Kidney glomerular epithelial cell (primary cell): ENCODE results near the gene C16orf54.
"Not testable (repeated sequence)": the region's sequence is repeated elsewhere in the genome, so short reads cannot be mapped to it uniquely, and the experiment has no call there.

ENCODE experiments used
- DNase-seq: peaks from one replicate; lab custom pipeline; 2025; lab: John Stamatoyannopoulos, UW

Gene C16orf54

DNA sequence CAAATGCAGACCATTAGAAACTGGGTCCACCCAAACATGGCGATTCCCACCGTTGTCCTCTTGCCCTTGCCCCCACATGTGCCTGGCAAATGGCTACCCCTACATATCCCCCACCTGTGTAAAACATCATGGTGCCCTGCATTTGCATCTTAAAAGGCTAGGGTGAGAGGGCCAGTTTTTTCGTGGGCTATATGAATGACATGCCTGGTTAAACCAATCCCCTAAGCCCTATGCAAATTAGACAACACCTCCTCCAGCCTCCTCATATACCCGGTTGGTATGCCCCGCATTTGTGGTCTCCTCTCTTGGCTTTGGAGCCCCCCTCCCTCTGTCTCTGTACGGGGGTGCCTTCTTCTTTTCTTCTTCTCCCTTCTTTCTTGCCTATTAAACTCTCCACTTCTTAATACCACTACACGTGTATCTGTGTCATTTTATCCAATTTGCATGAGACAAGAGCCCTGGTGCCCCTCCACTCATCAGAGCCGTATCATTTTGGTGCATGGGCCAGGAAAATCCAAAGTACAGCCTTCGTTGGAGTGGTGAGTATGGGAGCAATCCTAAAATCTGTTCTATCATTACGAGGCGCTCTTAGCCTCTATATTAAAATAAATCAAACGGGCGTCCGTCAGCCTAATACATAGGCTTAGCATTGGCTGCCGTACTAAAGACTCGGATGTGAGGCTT, 36.7 kb downstream of the C16orf54 start:
- no peak for DNase-seq

DNA sequence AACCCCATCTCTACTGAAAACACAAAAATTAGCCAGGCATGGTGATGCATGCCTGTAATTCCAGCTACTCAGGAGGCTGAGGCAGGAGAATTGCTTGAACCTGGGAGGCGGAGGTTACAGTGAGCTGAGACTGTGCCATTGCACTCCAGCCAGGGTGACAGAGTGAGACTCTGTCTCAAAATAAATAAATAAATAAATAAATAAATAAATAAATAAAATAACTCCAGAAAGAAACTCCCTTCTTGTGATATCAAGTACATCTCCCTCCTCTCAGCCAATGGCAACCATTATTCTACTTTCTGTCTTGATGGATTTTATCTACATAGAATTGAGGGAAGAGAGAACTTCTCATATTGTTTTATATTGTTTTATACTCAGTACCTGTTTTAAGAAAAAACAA, 38.6 kb downstream of the C16orf54 start:
- DNase-seq = peak; percentile 66

DNA sequence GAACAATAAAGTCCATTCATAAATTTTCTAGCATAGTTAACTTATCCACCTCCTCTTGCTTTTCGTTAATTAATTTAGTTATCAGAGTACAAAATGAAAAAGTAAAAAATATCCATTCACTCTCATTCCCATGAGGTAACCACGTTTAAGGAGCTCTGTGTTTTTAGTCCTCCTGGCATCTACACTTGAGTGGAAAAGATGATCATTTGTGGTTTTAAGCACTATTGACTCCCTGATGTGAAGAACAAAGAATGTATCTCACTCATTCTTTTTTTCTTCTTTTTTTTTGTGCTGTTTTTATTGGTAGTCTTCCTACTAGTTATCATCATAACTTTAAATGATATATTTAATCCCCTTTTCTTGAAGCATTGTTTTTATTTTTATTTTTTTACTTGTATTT, 40.8 kb downstream of the C16orf54 start:
- DNase-seq = peak; percentile 84

DNA sequence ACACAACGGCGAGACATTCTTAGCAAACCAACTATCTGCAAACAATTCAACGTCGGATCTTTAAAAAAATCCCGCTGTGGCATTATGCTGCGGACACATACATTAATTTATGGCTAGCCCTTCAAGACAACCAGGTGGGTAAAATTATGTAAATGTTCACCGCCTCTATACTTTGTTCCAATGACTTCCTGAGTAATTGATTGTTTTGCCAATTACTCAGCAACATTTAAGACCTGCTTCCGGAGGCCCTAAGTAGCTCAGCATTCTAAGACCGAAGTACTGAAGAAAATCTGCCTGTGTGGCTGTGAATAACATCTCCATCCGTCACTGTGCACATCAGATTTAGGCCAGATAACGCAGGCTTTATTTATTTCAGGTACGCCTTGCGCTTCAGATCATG, 43.5 kb downstream of the C16orf54 start:
- no peak for DNase-seq

DNA sequence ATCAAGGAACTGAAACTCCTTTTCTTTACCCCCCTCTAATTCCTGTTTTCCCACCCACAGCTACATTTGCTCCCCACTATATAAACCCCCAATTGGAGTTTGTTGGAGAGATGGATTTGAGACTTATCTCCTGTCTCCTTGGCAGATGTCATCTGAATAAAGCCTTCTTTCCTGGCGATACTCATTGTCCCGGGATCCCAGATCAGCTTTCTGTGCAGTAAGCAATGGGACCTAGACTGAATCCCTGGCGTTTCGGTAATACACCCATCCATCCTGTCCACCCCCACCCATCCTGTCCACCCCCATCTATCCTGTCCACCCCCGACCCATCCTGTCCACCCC, 44.6 kb downstream of the C16orf54 start:
- no peak for DNase-seq

DNA sequence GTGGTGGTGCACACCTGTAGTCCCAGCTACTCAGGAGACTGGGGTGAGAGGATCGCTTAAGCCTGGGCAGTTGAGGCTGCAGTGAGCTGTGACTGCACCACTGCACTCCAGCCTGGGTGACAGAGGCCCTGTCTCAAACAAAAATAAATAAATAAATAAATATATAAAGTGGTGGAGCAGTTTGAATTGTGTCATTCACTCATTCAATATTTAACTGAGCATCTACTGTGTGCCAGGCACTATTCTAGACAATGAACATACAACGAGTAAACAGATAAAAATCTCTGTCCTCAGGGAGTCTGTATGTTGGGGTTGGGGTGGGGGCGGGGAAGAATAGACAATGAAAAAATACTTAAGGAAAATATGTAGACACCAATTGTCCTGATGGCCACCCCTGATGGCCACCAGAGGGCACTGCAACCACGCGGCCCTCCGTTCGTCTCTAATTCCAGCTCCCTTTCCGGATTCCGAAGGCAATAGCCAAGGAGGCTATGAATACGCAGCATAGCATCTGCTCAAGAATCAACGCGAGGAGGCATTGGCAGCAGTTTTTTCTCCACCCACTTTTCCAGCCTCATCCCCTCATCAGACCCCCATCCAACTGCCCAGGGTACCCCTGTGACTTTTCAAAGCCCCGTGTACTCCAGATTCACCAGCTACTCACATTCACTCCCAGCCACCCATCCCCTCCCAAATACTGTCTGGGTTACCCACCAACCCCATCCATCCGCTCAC, 45.4 kb downstream of the C16orf54 start:
- peak; percentile 80 for DNase-seq

DNA sequence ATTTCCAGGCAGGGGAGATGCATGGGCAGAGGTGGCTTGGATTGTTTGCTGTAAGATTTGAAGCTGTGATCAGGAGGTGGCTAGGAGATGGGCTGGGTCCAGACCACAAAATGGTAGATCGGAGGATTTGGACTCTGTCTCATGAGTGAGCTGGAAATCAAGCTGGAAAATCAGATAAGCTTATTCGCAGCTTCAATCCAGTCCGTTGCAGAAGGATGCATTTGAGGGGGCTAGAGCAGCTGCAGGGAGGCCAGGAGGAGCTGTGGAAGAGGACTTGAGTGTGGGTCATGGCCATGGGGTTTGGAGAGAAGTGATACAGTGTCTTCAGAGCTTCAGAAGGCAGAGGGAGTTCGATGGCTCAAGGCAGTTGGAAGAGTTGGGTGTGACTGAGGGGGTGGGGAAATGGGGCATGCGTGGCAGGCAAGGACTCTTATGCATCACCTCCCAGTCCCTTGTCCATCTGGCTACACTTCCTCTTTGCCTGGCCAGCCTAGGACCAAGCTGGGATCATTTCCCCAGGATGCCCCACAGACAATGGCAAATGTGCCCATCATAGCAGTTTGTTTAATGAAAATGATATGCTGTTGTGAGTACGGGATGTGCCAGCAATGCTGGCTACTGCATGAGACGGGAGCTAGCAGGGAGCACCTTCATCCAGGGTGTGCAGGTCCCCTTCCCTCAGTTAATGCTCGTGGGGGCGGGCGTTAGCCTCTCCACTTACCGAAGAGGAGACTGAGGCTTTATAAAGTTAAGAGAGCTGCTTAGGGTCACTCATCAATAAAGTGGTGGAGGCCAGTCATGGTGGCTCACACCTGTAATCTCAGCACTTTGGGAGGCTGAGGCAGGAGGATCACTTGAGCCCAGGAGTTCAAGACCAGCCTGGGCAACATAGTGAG, 46.2 kb downstream of the C16orf54 start:
- DNase-seq = no peak

DNA sequence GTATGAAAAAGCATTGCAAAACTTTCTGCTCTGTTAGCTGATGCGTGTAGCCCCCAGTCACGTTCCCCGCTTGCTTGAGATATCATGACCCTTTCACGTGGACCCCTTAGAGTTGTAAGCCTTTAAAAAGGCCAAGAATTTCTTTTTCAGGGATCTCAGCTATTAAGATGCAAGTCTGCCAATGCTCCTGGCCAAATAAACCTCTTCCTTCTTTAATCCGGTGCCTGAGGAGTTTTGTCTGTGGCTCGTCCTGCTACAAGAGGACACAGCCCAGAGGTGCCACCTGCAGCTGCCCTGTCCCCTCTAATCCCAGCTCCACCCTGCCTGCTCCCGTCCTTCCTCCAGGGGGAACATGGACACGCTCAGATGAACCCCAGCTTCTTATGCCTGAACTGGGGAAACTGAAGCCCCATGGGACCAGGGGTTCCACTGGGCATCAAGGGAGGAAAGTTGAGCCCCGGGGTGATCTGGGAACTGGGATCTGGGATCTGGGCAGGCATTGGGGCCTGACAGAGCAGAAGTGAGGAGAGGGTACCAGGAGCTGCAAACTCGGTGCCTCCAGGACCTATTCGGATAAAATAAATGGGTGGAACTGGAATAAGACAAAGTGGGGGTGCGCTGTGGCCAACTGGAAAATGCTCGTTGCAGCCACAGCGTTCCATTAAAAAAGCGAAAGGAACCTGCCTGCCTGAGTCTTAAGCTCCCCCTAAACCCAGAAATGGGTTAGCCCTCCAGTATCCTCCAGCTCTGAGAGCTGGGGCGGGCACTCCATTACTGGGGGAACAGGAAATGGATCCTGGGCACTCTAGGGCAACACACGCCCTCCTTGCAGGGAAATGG, 47.1 kb downstream of the C16orf54 start:
- no peak for DNase-seq

DNA sequence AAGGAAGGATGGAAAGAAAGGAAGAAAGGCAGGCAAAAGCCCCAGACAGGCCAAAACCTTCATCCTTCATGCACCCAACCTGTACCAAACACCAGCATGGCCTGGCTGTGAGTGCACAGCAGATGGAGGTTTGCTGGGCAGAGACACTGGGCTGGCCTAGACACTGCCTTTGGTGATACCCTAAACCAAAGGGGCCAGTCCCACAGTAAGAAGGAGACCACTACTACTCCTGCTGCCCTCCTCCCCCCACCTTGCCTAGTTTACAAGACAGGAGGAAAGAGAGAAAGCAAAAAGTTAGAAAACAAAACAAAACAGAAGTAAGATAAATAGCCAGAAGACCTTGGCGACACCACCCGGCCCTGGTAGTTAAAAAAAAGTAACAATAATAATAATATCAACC, 47.7 kb downstream of the C16orf54 start:
- no peak for DNase-seq

DNA sequence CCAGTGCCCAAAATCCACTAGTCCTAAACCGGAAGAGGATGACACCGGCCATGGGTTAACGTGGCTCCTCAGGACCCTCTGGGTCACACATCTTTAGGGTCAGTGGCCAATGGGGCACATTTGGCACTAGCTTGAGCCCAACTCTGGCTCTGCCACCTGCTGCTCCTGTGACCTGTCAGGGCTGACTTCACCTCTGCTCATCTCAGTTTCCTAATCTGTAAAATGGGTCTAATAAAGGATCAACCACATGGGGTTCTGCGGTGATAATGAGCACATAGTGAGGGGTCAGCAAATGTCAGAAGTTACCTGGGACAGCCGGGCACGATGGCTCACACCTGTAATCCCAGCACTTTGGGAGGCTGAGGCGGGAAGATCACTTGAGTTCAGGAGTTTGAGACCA, 48.4 kb downstream of the C16orf54 start:
- DNase-seq = no peak

DNA sequence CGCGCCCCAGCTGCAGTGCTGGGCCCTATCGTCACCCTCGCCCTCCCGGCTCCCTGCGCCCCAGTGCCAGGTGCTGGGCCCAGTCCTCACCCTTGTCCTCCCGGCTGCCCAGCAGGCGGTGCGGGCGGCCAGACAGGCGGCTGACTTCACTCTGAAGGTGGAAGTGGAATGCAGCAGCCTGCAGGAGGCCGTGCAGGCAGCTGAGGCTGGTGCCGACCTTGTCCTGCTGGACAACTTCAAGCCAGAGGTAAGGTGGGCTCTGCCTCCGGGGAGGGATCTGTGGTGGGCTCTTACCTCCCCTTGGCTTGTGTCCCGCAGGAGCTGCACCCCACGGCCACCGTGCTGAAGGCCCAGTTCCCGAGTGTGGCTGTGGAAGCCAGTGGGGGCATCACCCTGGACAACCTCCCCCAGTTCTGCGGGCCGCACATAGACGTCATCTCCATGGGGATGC, 48.9 kb downstream of the C16orf54 start:
- DNase-seq = no peak

DNA sequence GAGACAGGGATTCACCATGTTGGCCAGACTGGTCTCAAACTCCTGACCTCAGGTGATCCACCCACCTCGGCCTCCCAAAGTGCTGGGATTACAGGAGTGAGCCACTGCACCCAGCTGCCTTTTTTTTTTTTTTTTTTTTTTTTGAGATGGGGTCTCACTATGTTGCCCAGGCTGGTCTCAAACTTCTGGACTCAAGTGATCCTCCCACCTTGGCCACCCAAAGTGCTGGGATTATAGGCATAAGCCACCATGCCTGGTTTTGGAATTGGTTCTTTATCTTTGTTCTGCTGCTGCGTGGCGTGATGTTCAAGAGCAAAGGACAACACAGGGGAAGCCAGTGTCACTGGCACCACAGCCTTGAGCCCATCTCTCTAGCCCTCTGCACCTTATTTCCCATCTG, 50.1 kb downstream of the C16orf54 start:
- DNase-seq = not testable (repeated sequence)

DNA sequence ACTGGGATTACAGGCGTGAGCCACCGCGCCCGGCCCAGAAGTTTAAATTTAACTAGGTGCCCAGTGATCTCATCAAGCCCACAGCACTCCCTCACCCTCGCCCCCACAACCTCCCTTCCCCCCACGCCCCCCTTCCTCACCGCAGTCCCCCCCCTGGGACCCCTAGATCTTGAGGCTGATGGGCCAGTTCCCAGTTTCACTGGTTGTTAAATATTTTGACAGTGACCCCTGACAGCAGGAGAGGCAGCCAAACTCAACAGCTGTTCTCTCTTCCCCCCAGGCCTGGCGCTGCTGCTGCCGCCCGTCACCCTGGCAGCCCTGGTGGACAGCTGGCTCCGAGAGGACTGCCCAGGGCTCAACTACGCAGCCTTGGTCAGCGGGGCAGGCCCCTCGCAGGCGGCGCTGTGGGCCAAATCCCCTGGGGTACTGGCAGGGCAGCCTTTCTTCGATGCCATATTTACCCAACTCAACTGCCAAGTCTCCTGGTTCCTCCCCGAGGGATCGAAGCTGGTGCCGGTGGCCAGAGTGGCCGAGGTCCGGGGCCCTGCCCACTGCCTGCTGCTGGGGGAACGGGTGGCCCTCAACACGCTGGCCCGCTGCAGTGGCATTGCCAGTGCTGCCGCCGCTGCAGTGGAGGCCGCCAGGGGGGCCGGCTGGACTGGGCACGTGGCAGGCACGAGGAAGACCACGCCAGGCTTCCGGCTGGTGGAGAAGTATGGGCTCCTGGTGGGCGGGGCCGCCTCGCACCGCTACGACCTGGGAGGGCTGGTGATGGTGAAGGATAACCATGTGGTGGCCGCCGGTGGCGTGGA, 51.2 kb downstream of the C16orf54 start:
- no peak for DNase-seq

DNA sequence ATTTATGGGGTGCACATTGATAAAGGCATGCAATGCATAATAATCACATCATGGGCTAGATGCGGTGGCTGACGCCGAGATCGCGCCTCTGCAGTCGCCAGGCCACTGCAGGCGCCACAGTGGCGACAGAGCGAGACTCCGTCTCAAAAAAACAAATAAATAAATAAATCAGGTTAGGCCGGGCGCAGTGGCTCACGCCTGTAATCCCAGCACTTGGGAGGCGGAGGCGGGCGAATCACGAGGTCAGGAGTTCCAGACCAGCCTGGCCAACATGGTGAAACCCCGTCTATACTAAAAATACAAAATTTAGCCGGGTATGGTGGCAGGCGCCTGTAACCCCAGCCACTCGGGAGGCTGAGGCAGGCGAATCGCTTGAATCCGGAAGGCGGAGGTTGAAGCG, 53.2 kb downstream of the C16orf54 start:
- not testable (repeated sequence) for DNase-seq
